ENCODE results near the gene SYMPK.
"Not testable (repeated sequence)": the region's sequence is repeated elsewhere in the genome, so short reads cannot be mapped to it uniquely, and the experiment has no call there.

SYMPK gene

DNA sequence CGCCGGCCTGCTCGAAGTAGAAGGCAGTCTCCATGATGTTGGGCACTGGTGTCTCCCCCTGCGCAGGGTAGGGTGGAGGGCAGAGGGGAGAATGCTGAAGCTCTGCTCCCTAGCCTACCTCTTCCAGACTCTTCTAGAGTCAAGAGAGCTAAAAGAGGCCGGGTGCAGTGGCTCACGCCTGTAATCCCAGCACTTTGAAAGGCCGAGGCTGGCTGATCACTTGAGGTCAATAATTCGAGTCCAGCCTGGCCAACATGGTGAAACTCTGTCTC is 58.1 kb downstream of the SYMPK start:
- DNase-seq (ENCODE audit: low read depth) = no peak
- no peak overlapping the region for H3K4me3 ChIP-seq (ENCODE audit: control insufficient read depth, low read depth, low read length)
- TF ChIP-seq, protein P1, sequence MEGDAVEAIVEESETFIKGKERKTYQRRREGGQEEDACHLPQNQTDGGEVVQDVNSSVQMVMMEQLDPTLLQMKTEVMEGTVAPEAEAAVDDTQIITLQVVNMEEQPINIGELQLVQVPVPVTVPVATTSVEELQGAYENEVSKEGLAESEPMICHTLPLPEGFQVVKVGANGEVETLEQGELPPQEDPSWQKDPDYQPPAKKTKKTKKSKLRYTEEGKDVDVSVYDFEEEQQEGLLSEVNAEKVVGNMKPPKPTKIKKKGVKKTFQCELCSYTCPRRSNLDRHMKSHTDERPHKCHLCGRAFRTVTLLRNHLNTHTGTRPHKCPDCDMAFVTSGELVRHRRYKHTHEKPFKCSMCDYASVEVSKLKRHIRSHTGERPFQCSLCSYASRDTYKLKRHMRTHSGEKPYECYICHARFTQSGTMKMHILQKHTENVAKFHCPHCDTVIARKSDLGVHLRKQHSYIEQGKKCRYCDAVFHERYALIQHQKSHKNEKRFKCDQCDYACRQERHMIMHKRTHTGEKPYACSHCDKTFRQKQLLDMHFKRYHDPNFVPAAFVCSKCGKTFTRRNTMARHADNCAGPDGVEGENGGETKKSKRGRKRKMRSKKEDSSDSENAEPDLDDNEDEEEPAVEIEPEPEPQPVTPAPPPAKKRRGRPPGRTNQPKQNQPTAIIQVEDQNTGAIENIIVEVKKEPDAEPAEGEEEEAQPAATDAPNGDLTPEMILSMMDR (IDR thresholded peaks at IDR 0.05; ENCODE audit: control insufficient read depth, insufficient read depth, low read depth, low read length, missing control alignments) = no peak

DNA sequence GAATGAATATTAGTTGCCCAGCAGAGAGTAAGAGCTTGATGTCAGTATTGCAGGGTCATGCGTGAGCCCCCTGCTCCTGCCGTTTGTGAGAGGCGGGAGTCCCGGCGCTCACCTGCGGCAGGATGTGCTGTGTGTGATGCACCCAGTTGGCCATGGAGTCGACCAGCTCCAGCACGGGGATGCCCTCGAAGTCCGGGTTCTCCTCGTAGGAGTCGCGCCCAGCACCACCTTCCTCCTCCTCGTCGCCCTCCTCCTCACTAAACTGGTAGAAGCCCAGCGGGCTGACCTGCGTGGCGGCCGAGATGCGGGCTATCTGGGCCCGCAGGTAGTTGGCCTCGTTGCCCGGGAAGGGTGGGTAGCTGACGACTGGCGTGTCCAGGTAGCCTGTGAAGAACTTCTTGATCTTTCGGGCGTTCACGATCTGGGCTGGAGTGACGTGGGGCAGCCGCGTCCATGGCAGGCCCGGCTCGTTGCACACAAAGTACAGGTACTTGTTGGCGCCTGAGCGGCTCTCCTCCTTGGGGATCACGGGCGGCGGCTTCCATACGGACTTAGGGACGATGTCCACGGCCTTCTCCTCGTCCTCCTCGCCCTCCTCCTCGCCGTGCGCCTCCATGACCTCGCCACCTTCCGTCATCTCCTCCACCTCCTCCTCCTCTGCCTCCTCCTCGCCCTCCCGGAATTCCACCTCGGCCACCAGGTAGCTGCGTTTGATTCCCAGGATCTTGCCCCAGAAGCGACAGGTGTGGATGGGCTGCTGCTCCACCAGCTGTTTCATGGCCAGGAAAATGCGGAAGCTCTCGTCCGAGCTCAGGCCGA is 58.6 kb downstream of the SYMPK start:
- H3K4me3 ChIP-seq (ENCODE audit: control insufficient read depth, low read depth, low read length) = no peak overlapping the region
- TF ChIP-seq, protein P1 (IDR thresholded peaks at IDR 0.05; ENCODE audit: control insufficient read depth, insufficient read depth, low read depth, low read length, missing control alignments) = no peak
- DNase-seq (ENCODE audit: low read depth) = no peak

DNA sequence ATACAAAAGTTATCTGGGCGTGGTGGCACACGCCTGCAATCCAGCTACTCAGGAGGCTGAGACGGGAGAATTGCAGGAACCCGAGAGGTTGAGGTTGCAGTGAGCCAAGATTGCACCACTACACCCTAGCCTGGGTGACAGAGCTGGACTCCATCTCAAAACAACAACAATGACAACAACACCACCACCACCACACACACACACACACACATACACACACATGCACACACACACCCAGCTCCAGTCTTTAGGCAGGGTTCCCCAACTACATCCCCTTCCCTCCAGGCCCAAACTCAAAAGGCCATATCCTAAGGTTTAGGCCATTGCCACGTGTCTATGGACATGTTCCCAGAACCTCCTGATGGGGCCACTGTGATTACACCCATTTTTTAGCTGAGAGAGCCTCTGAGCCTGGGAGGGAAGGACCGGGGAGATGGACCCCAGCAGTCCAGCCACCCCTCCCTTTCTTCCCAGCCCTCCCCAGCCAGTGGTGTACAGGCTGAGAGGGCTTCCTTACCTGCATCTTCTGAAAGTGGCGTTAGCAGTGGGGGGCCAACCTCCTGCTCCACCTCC is 61.3 kb downstream of the SYMPK start:
- DNase-seq (ENCODE audit: low read depth) = no peak
- no peak overlapping the region for H3K4me3 ChIP-seq (ENCODE audit: control insufficient read depth, low read depth, low read length)
- TF ChIP-seq, protein P1 (IDR thresholded peaks at IDR 0.05; ENCODE audit: control insufficient read depth, insufficient read depth, low read depth, low read length, missing control alignments) = no peak

DNA sequence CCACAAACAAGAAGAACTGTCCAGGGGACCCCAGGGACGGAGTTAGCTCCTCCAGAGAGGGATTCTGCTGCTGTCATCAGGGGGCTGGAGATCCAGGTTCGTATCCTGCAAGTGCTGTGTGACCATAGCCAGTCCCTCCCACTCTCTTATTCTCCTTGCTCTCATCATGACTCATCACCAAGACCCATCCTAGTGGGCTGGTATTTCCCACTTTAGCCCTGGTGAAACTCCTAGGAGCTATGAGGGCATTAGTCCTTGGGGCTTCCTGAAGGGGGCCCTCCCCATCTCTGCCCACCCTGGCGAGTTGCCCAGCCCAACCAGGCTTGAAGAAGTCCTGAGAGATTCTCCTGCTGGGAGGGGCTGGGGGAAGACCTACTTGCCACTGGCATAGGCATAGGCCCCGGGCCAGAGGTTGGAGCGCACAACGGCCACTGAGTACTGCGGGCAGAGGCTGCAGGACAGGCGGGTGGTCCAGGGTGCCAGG is 62.8 kb downstream of the SYMPK start:
- no peak for DNase-seq (ENCODE audit: low read depth)
- H3K4me3 ChIP-seq (ENCODE audit: control insufficient read depth, low read depth, low read length) = no peak overlapping the region
- TF ChIP-seq, protein P1 (IDR thresholded peaks at IDR 0.05; ENCODE audit: control insufficient read depth, insufficient read depth, low read depth, low read length, missing control alignments) = no peak

DNA sequence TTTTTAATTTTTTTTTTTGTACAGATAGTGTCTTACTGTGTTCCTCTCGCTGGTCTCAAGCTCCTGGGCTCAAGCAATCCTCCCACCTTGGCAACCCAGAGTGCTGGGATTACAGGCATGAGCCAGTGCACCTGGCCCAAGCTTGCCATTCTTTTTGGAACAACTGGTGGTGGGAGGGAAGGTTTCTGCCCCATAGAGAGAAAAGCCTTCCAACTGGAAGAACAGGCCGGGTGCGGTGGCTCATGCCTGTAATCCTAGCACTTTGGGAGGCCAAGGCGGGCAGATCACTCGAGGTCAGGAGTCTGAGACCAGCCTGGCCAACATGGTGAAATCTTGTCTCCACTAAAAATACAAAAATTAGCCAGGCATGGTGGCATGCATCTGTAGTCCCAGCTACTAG is 63.4 kb downstream of the SYMPK start:
- DNase-seq (ENCODE audit: low read depth); H3K4me3 ChIP-seq (ENCODE audit: control insufficient read depth, low read depth, low read length): not testable (repeated sequence)

DNA sequence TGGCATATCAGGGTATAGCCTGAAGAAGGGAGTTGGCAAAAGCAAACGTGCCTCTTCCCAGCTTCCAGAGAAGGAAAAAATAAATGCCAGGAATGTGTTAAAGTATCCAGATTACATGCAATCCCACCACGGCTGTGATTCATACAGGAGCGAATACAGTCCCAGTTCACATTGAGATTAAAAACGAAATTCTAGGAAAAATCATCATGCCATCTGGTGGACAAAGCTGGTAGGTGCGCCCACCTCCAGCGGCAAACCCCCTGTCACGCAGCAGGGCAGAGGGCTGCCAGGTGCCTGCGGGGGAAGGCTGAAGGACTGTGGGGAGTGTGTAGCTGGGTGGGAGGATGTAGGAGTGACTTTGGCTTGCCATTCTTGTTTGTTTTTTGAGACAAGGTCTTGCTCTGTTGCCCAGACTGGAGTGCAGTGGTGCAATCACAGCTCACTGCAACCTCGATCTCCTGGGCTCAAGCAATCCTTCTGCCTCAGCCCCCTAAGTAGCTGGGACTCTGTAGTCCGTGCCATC is 63.9 kb downstream of the SYMPK start:
- TF ChIP-seq, protein P1 (IDR thresholded peaks at IDR 0.05; ENCODE audit: control insufficient read depth, insufficient read depth, low read depth, low read length, missing control alignments) = peak; percentile 81
- H3K4me3 ChIP-seq (ENCODE audit: control insufficient read depth, low read depth, low read length) = no peak overlapping the region
- peak; percentile 57 for DNase-seq (ENCODE audit: low read depth)

DNA sequence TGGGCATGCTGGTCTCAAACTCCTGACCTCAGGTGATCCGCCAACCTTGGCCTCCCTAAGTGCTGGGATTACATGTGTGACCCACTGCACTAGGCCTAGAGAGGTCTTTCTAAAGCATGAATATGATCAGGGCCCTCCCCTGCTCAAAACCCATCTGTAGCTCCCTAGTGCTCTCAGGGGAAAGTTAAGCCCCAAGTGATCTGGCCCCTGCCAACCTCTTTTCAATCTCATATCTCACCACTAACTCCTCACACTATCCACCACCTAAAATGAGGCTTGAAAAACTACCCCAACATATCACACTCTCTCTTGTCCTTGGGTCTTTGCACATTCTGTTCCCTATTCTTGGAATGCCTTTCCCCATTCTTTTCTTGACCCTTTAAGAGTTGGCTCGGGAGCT is 68.3 kb downstream of the SYMPK start:
- DNase-seq (ENCODE audit: low read depth) = no peak
- TF ChIP-seq, protein P1 (IDR thresholded peaks at IDR 0.05; ENCODE audit: control insufficient read depth, insufficient read depth, low read depth, low read length, missing control alignments) = no peak
- H3K4me3 ChIP-seq (ENCODE audit: control insufficient read depth, low read depth, low read length) = no peak overlapping the region
